Measurements from ENCODE around the gene PDGFD. TPM values are rescaled to one million over a fixed set of nuclear protein-coding genes. Genes with fewer than 3 reads are reported as not detected.

PDGFD gene
- polyA plus RNA-seq, 1 of the 3 experiments (the other 2 are of a cell fraction), result 4.8 TPM

- no peak for TF ChIP-seq IRF3 (IDR thresholded peaks at IDR 0.05; ENCODE audit: low read depth, low read length)
- TF ChIP-seq CHD2 (IDR thresholded peaks at IDR 0.05; ENCODE audit: low read length, partially characterized antibody), result no peak
- TF ChIP-seq TAF1 (IDR thresholded peaks at IDR 0.05; ENCODE audit: borderline replicate concordance, low read depth, low read length), result no peak
- TF ChIP-seq ELF1 (IDR thresholded peaks at IDR 0.05), result no peak
- TF ChIP-seq SMC3 (IDR thresholded peaks at IDR 0.05; ENCODE audit: low read depth, low read length), result no peak
These were observed 215.7 kb downstream of the PDGFD start (continued) for GRCh38 chr11:103948187-103948763.

GRCh38 chr11:103947546-103947919 is 216.4 kb downstream of the PDGFD start:
- no peaks in the 10 kb centered on the region for H3F3A ChIP-seq (replicated peaks; ENCODE audit: insufficient read depth)
- ChIA-PET POLR2A (no interaction called here), CTCF (no interaction called here)
- H3K4me2 ChIP-seq, result no peak overlapping the region
- no peaks in the 10 kb centered on the region for H3K79me2 ChIP-seq (ENCODE audit: insufficient read depth)
- H3K27ac ChIP-seq (ENCODE audit: low read depth in 2 of 2, low read length in 1 of 2), result peak overlapping the region in 1 of 2 experiments; percentile 43; a peak in 1 of 4 replicates
- no peak for TF ChIP-seq IRF3 (IDR thresholded peaks at IDR 0.05; ENCODE audit: low read depth, low read length)
- no peak for TF ChIP-seq EZH2phosphoT487 (IDR thresholded peaks at IDR 0.05; ENCODE audit: borderline replicate concordance, low read depth)
- TF ChIP-seq NRF1 (IDR thresholded peaks at IDR 0.05; ENCODE audit: low read depth, low read length), result no peak
- TF ChIP-seq TCF12 (IDR thresholded peaks at IDR 0.05), result 0 out of 2 replicates have a peak, but pooled peaks have one; percentile 11
- no peaks in the 10 kb centered on the region; a peak in 2 of 4 replicates for H3K4me1 ChIP-seq (ENCODE audit: control insufficient read depth in 1 of 2, insufficient read depth in 2 of 2, low read depth in 1 of 2, low read length in 1 of 2)
- no peak overlapping the region for H3K9ac ChIP-seq
- no peaks in the 10 kb centered on the region for H3K36me3 ChIP-seq (replicated peaks in 1 of 2; ENCODE audit: control insufficient read depth in 1 of 2, insufficient read depth in 2 of 2, low read length in 1 of 2)
- 69% methylated on average over 2 of the region's 2 CpGs for WGBS (ENCODE audit: low lambda C conversion rate)
- no peaks in the 10 kb centered on the region for H4K20me1 ChIP-seq (ENCODE audit: insufficient read depth)
- no peak overlapping the region for H2AFZ ChIP-seq (ENCODE audit: low read depth)
- no peak for DNase-seq
- no peaks in the 10 kb centered on the region for H3K9me2 ChIP-seq
- no peak overlapping the region for H3K4me3 ChIP-seq (ENCODE audit: low read depth in 2 of 2, low read length in 1 of 2)
- no peaks in the 10 kb centered on the region for H3K9me3 ChIP-seq
- H3K27me3 ChIP-seq (ENCODE audit: insufficient read depth), result no peaks in the 10 kb centered on the region

GRCh38 chr11:103946793-103947545 is 217.0 kb downstream of the PDGFD start:
- H3F3A ChIP-seq (replicated peaks; ENCODE audit: insufficient read depth), result no peaks in the 10 kb centered on the region
- H4K20me1 ChIP-seq (ENCODE audit: insufficient read depth), result no peaks in the 10 kb centered on the region
- H3K4me1 ChIP-seq (ENCODE audit: control insufficient read depth in 1 of 2, insufficient read depth in 2 of 2, low read depth in 1 of 2, low read length in 1 of 2), result no peaks in the 10 kb centered on the region; a peak in 2 of 4 replicates
- ChIA-PET POLR2A (no interaction called here), CTCF (no interaction called here)
- TF ChIP-seq MEF2A (IDR thresholded peaks at IDR 0.05; ENCODE audit: borderline replicate concordance, low read depth) (no peak), YY1 (IDR thresholded peaks at IDR 0.05; ENCODE audit: low read depth) (no peak), MXI1 (IDR thresholded peaks at IDR 0.05; ENCODE audit: low read depth, low read length) (no peak), IRF3 (IDR thresholded peaks at IDR 0.05; ENCODE audit: low read depth, low read length) (no peak), CHD2 (IDR thresholded peaks at IDR 0.05; ENCODE audit: low read length, partially characterized antibody) (no peak), NFIC (IDR thresholded peaks at IDR 0.05; ENCODE audit: borderline replicate concordance) (no peak), FOXM1 (IDR thresholded peaks at IDR 0.05; ENCODE audit: low read depth) (no peak), RFX5 (IDR thresholded peaks at IDR 0.05; ENCODE audit: low read length) (no peak), USF2 (IDR thresholded peaks at IDR 0.05; ENCODE audit: borderline replicate concordance, low read depth, low read length) (no peak), FOSL2 (IDR thresholded peaks at IDR 0.05; ENCODE audit: borderline replicate concordance, low read depth) (no peak), RCOR1 (IDR thresholded peaks at IDR 0.05; ENCODE audit: low read length) (no peak)
- no peaks in the 10 kb centered on the region for H3K79me2 ChIP-seq (ENCODE audit: insufficient read depth)
- H2AFZ ChIP-seq (ENCODE audit: low read depth), result no peak overlapping the region
- H3K36me3 ChIP-seq (replicated peaks in 1 of 2; ENCODE audit: control insufficient read depth in 1 of 2, insufficient read depth in 2 of 2, low read length in 1 of 2), result no peaks in the 10 kb centered on the region
- no peaks in the 10 kb centered on the region for H3K27me3 ChIP-seq (ENCODE audit: insufficient read depth)
- no peak overlapping the region for H3K4me2 ChIP-seq
- no peak overlapping the region; a peak in 1 of 4 replicates for H3K27ac ChIP-seq (ENCODE audit: low read depth in 2 of 2, low read length in 1 of 2)
- DNase-seq, result no peak
- no peaks in the 10 kb centered on the region for H3K9me3 ChIP-seq
- 74% methylated on average over 3 of the region's 3 CpGs for WGBS (ENCODE audit: low lambda C conversion rate)
- H3K9ac ChIP-seq, result no peak overlapping the region
- H3K4me3 ChIP-seq (ENCODE audit: low read depth in 2 of 2, low read length in 1 of 2), result no peak overlapping the region
- no peaks in the 10 kb centered on the region for H3K9me2 ChIP-seq
